Measurements from ENCODE around the gene DDI2.
A peak's percentile ranks its signal among the peaks of the same experiment; 100 is the strongest.

The DDI2 gene

GRCh38 chr1:15617173-15618076 is at the start of gene DDI2:
DDI2 (plus strand) TSS chr1:15617458; CDS start chr1:15617671, 213 bp downstream.
- Histone ChIP-seq H3K27ac (ENCODE audit: low read length) (no peak within 1 kb of the TSS), H3K36me3 (ENCODE audit: control insufficient read depth, insufficient read depth, low read length) (no peaks in the 10 kb centered on the region), H3K9me3 (ENCODE audit: control insufficient read depth, insufficient read depth, low read length) (no peaks in the 10 kb centered on the region), H3K27me3 (ENCODE audit: control insufficient read depth, insufficient read depth, low read length) (no peaks in the 10 kb centered on the region), H3K4me3 (ENCODE audit: low read length) (peak within 1 kb of the TSS; percentile 95), H3K4me1 (ENCODE audit: control insufficient read depth, insufficient read depth, low read length) (no peaks in the 10 kb centered on the region)
- WGBS (ENCODE audit: insufficient coverage, insufficient read length), result no CpG with 5 or more reads among the region's 86 CpGs
- DNase-seq (ENCODE audit: low read depth, low spot score), result peak; percentile 93

GRCh38 chr1:15568387-15569073 is 48.7 kb upstream of the DDI2 start:
- Histone ChIP-seq H3K27ac (ENCODE audit: low read length) (no peak overlapping the region), H3K4me1 (ENCODE audit: control insufficient read depth, insufficient read depth, low read length) (no peaks in the 10 kb centered on the region), H3K36me3 (ENCODE audit: control insufficient read depth, insufficient read depth, low read length) (peaks cover 20% of the 10 kb centered on the region; the same call in 1 of the 2 replicates), H3K9me3 (ENCODE audit: control insufficient read depth, insufficient read depth, low read length) (no peaks in the 10 kb centered on the region), H3K4me3 (ENCODE audit: low read length) (no peak overlapping the region), H3K27me3 (ENCODE audit: control insufficient read depth, insufficient read depth, low read length) (no peaks in the 10 kb centered on the region)
- DNase-seq (ENCODE audit: low read depth, low spot score), result no peak
- WGBS (ENCODE audit: insufficient coverage, insufficient read length), result no CpG with 5 or more reads among the region's 18 CpGs

- Histone ChIP-seq H3K9me3 (ENCODE audit: control insufficient read depth, insufficient read depth, low read length) (no peaks in the 10 kb centered on the region), H3K27me3 (ENCODE audit: control insufficient read depth, insufficient read depth, low read length) (no peaks in the 10 kb centered on the region), H3K27ac (ENCODE audit: low read length) (no peak overlapping the region), H3K36me3 (ENCODE audit: control insufficient read depth, insufficient read depth, low read length) (peaks cover 16% of the 10 kb centered on the region; the same call in 1 of the 2 replicates), H3K4me1 (ENCODE audit: control insufficient read depth, insufficient read depth, low read length) (no peaks in the 10 kb centered on the region), H3K4me3 (ENCODE audit: low read length) (no peak overlapping the region)
- DNase-seq (ENCODE audit: low read depth, low spot score), result no peak
- WGBS (ENCODE audit: insufficient coverage, insufficient read length), result no CpG with 5 or more reads among the region's 1 CpG
Observed at GRCh38 chr1:15570861-15571260, 46.4 kb upstream of the DDI2 start.

- H3K36me3 ChIP-seq (ENCODE audit: control insufficient read depth, insufficient read depth, low read length), result peaks cover 12% of the 10 kb centered on the region; the same call in 1 of the 2 replicates
- no peak overlapping the region for H3K27ac ChIP-seq (ENCODE audit: low read length)
- no peaks in the 10 kb centered on the region for H3K4me1 ChIP-seq (ENCODE audit: control insufficient read depth, insufficient read depth, low read length)
- no peak for DNase-seq (ENCODE audit: low read depth, low spot score)
- no peaks in the 10 kb centered on the region for H3K9me3 ChIP-seq (ENCODE audit: control insufficient read depth, insufficient read depth, low read length)
- H3K27me3 ChIP-seq (ENCODE audit: control insufficient read depth, insufficient read depth, low read length), result no peaks in the 10 kb centered on the region
- no peak overlapping the region for H3K4me3 ChIP-seq (ENCODE audit: low read length)
Observed at GRCh38 chr1:15571266-15571665, 46.0 kb upstream of the DDI2 start.

GRCh38 chr1:15573477-15573876 is 43.8 kb upstream of the DDI2 start:
- Histone ChIP-seq H3K9me3 (ENCODE audit: control insufficient read depth, insufficient read depth, low read length) (no peaks in the 10 kb centered on the region), H3K36me3 (ENCODE audit: control insufficient read depth, insufficient read depth, low read length) (peaks cover 3% of the 10 kb centered on the region; the same call in 1 of the 2 replicates), H3K27ac (ENCODE audit: low read length) (no peak overlapping the region), H3K27me3 (ENCODE audit: control insufficient read depth, insufficient read depth, low read length) (no peaks in the 10 kb centered on the region), H3K4me3 (ENCODE audit: low read length) (no peak overlapping the region), H3K4me1 (ENCODE audit: control insufficient read depth, insufficient read depth, low read length) (no peaks in the 10 kb centered on the region)
- WGBS (ENCODE audit: insufficient coverage, insufficient read length), result no CpG with 5 or more reads among the region's 9 CpGs
- DNase-seq (ENCODE audit: low read depth, low spot score), result no peak

- Histone ChIP-seq H3K9me3 (ENCODE audit: control insufficient read depth, insufficient read depth, low read length) (no peaks in the 10 kb centered on the region), H3K27ac (ENCODE audit: low read length) (no peak overlapping the region), H3K36me3 (ENCODE audit: control insufficient read depth, insufficient read depth, low read length) (no peaks in the 10 kb centered on the region), H3K4me1 (ENCODE audit: control insufficient read depth, insufficient read depth, low read length) (no peaks in the 10 kb centered on the region), H3K4me3 (ENCODE audit: low read length) (no peak overlapping the region), H3K27me3 (ENCODE audit: control insufficient read depth, insufficient read depth, low read length) (no peaks in the 10 kb centered on the region)
- no CpG with 5 or more reads among the region's 6 CpGs for WGBS (ENCODE audit: insufficient coverage, insufficient read length)
- no peak for DNase-seq (ENCODE audit: low read depth, low spot score)
Observed at GRCh38 chr1:15574741-15575140, 42.5 kb upstream of the DDI2 start.

GRCh38 chr1:15575549-15576150 is 41.6 kb upstream of the DDI2 start:
- Histone ChIP-seq H3K4me3 (ENCODE audit: low read length) (no peak overlapping the region), H3K4me1 (ENCODE audit: control insufficient read depth, insufficient read depth, low read length) (no peaks in the 10 kb centered on the region), H3K27ac (ENCODE audit: low read length) (no peak overlapping the region), H3K9me3 (ENCODE audit: control insufficient read depth, insufficient read depth, low read length) (no peaks in the 10 kb centered on the region), H3K36me3 (ENCODE audit: control insufficient read depth, insufficient read depth, low read length) (no peaks in the 10 kb centered on the region), H3K27me3 (ENCODE audit: control insufficient read depth, insufficient read depth, low read length) (no peaks in the 10 kb centered on the region)
- no CpG with 5 or more reads among the region's 7 CpGs for WGBS (ENCODE audit: insufficient coverage, insufficient read length)
- no peak for DNase-seq (ENCODE audit: low read depth, low spot score)

- H3K9me3 ChIP-seq (ENCODE audit: control insufficient read depth, insufficient read depth, low read length), result no peaks in the 10 kb centered on the region
- WGBS (ENCODE audit: insufficient coverage, insufficient read length), result no CpG with 5 or more reads among the region's 4 CpGs
- H3K4me1 ChIP-seq (ENCODE audit: control insufficient read depth, insufficient read depth, low read length), result no peaks in the 10 kb centered on the region
- no peak overlapping the region for H3K4me3 ChIP-seq (ENCODE audit: low read length)
- no peak overlapping the region for H3K27ac ChIP-seq (ENCODE audit: low read length)
- H3K36me3 ChIP-seq (ENCODE audit: control insufficient read depth, insufficient read depth, low read length), result no peaks in the 10 kb centered on the region
- H3K27me3 ChIP-seq (ENCODE audit: control insufficient read depth, insufficient read depth, low read length), result no peaks in the 10 kb centered on the region
- no peak for DNase-seq (ENCODE audit: low read depth, low spot score)
Observed at GRCh38 chr1:15577691-15578090, 39.6 kb upstream of the DDI2 start.

- H3K4me1 ChIP-seq (ENCODE audit: control insufficient read depth, insufficient read depth, low read length), result no peaks in the 10 kb centered on the region
- no peak overlapping the region for H3K4me3 ChIP-seq (ENCODE audit: low read length)
- no peaks in the 10 kb centered on the region for H3K9me3 ChIP-seq (ENCODE audit: control insufficient read depth, insufficient read depth, low read length)
- no peaks in the 10 kb centered on the region for H3K27me3 ChIP-seq (ENCODE audit: control insufficient read depth, insufficient read depth, low read length)
- H3K27ac ChIP-seq (ENCODE audit: low read length), result no peak overlapping the region
- no CpG with 5 or more reads among the region's 16 CpGs for WGBS (ENCODE audit: insufficient coverage, insufficient read length)
- no peak for DNase-seq (ENCODE audit: low read depth, low spot score)
- H3K36me3 ChIP-seq (ENCODE audit: control insufficient read depth, insufficient read depth, low read length), result no peaks in the 10 kb centered on the region
Observed at GRCh38 chr1:15578921-15579682, 38.2 kb upstream of the DDI2 start.

GRCh38 chr1:15579683-15580047 is 37.6 kb upstream of the DDI2 start:
- Histone ChIP-seq H3K9me3 (ENCODE audit: control insufficient read depth, insufficient read depth, low read length) (no peaks in the 10 kb centered on the region), H3K4me1 (ENCODE audit: control insufficient read depth, insufficient read depth, low read length) (no peaks in the 10 kb centered on the region), H3K27ac (ENCODE audit: low read length) (no peak overlapping the region), H3K36me3 (ENCODE audit: control insufficient read depth, insufficient read depth, low read length) (no peaks in the 10 kb centered on the region), H3K27me3 (ENCODE audit: control insufficient read depth, insufficient read depth, low read length) (no peaks in the 10 kb centered on the region), H3K4me3 (ENCODE audit: low read length) (no peak overlapping the region)
- no peak for DNase-seq (ENCODE audit: low read depth, low spot score)

Data from iPS DF 6.9 (cell line).